Measurements from ENCODE around the gene DAPK2.

- no peak for TF ChIP-seq CTCF (IDR thresholded peaks at IDR 0.05 in 4 of 5, conservative IDR thresholded peaks at IDR 0.05 in 1 of 5)
- TF ChIP-seq POLR2A (IDR thresholded peaks at IDR 0.05): no peak
Measured at GRCh38 chr15:63872759-63873510, 173.3 kb downstream of the DAPK2 start.
